ENCODE measurements around the gene ADRA1B. TPM values are rescaled to one million over a fixed set of nuclear protein-coding genes. Genes with fewer than 3 reads are reported as not detected.

The ADRA1B gene
- total RNA-seq, 1 donor from 2014 or later = 0.74 TPM

DNA sequence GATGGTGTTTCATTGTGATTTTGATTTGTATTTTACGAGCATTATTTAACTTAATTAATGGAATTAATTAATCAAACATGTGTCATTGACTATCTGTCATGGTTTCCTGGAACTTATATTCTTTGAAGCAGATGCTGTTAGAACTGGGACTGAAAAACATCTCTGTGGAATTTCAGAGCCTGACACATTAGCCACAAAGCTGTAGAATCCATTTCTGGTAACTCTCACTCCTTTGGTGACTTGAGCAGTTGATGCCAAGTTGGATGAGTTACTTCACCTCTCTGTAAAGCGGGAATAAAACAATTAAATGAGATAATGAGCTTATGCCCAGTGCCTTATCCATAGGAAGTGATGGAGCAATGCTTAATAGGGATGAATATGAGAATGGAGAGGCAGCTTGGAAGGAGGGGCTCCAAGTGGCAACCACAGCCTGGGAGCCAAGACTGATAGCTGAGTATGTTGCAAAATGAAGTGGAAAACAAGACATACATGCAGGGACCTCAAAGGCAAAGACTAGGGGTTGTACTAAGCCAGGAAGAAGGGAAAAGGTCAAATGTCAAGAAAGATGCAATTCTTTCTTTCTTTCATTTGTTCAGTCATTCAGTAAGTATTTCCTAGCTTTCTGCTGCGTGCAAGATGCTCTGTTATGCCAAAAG lies 23.1 kb upstream of the ADRA1B start:
- DNase-seq (ENCODE audit: extremely low spot score in 2 of 2) = no peak
- Histone ChIP-seq H3K4me1 (no peaks in the 10 kb centered on the region), H3K9me3 (no peaks in the 10 kb centered on the region), H3K27me3 (no peaks in the 10 kb centered on the region), H3K4me3 (no peak overlapping the region), H3K36me3 (no peaks in the 10 kb centered on the region), H3K27ac (no peak overlapping the region)
- TF ChIP-seq, protein P1, sequence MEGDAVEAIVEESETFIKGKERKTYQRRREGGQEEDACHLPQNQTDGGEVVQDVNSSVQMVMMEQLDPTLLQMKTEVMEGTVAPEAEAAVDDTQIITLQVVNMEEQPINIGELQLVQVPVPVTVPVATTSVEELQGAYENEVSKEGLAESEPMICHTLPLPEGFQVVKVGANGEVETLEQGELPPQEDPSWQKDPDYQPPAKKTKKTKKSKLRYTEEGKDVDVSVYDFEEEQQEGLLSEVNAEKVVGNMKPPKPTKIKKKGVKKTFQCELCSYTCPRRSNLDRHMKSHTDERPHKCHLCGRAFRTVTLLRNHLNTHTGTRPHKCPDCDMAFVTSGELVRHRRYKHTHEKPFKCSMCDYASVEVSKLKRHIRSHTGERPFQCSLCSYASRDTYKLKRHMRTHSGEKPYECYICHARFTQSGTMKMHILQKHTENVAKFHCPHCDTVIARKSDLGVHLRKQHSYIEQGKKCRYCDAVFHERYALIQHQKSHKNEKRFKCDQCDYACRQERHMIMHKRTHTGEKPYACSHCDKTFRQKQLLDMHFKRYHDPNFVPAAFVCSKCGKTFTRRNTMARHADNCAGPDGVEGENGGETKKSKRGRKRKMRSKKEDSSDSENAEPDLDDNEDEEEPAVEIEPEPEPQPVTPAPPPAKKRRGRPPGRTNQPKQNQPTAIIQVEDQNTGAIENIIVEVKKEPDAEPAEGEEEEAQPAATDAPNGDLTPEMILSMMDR (IDR thresholded peaks at IDR 0.05) = no peak
- TF ChIP-seq POLR2AphosphoS5 (IDR thresholded peaks at IDR 0.05; ENCODE audit: insufficient read depth in 1 of 2, low read depth in 1 of 2) (no peak), POLR2A (IDR thresholded peaks at IDR 0.05) (no peak)
- intact Hi-C loops (cut with DNase I) = no loop called here

DNA sequence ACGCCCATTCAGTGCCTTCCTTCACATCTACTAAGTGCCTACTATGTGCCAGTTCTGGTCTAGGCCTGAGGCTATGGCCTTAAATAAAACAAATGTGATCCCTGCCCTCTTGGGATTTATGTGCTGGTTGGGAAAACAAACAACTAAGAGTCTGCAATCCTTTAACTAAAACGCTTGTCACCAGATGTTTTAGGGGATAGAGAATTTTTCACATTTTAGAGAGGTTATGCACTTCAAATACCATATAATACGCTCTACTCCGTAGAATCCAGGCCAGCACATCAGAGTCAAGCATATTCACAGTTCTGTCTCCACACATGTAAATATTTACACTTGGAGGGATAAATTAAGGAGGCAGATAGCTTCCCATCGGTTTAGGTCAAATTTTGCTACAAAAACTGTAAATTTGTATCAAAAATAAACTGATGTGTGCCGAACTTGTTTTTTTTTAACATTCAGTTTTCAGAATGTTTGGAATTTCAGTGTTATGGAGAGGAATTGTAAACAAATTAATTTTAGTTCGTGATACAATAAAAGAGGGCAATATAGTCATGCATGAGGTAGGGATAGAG lies 22.0 kb upstream of the ADRA1B start:
- TF ChIP-seq POLR2A (IDR thresholded peaks at IDR 0.05) = no peak
- TF ChIP-seq, protein P1 (IDR thresholded peaks at IDR 0.05) = no peak
- TF ChIP-seq POLR2AphosphoS5 (IDR thresholded peaks at IDR 0.05; ENCODE audit: insufficient read depth in 1 of 2, low read depth in 1 of 2) = no peak
- Histone ChIP-seq H3K36me3 (no peaks in the 10 kb centered on the region), H3K27me3 (no peaks in the 10 kb centered on the region), H3K4me1 (no peaks in the 10 kb centered on the region), H3K27ac (no peak overlapping the region), H3K9me3 (no peaks in the 10 kb centered on the region), H3K4me3 (no peak overlapping the region)
- no peak for DNase-seq (ENCODE audit: extremely low spot score in 2 of 2)
- intact Hi-C loops (cut with DNase I) = no loop called here

DNA sequence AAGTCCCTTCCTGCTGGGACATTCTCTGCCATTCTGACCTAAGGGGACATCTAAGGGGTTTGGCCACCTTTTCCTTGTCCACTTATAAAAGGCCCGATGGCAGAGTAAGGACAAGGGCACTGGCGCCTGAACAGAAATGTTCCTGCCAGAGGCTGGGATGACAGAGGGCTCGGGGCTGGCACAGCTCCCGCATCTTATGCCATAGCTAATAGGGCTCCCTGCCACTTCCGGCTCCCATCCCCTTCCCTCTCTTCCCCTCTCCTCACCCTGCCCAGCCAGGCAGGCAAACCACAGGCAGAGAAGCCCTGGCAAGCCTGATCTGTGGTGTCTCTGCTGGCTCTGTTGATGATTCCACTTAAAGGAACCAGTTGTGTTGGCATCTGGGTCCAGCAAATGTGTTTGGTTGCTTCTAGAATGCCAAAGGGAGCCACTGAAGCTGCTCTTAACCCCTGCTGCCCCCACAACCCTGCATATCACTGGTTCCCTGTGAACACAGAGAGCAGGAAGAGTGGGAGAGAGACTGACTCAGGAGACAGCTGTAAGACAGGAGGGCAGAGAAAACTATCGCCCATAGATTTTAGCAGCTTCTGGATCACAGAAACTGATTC lies 18.4 kb upstream of the ADRA1B start:
- no peak overlapping the region for H3K27ac ChIP-seq
- no peak for DNase-seq (ENCODE audit: extremely low spot score in 2 of 2)
- H3K36me3 ChIP-seq = no peaks in the 10 kb centered on the region
- H3K4me1 ChIP-seq = no peaks in the 10 kb centered on the region
- H3K4me3 ChIP-seq = no peak overlapping the region
- H3K27me3 ChIP-seq = no peaks in the 10 kb centered on the region
- intact Hi-C loops (cut with DNase I) = loop anchor here (5.0 kb wide), 1 partner anchor 1726 kb away; no protein-coding TSS in a partner anchor
- no peaks in the 10 kb centered on the region for H3K9me3 ChIP-seq
- no peak for TF ChIP-seq POLR2A (IDR thresholded peaks at IDR 0.05)
- no peak for TF ChIP-seq POLR2AphosphoS5 (IDR thresholded peaks at IDR 0.05; ENCODE audit: insufficient read depth in 1 of 2, low read depth in 1 of 2)
- TF ChIP-seq, protein P1 (IDR thresholded peaks at IDR 0.05) = no peak

DNA sequence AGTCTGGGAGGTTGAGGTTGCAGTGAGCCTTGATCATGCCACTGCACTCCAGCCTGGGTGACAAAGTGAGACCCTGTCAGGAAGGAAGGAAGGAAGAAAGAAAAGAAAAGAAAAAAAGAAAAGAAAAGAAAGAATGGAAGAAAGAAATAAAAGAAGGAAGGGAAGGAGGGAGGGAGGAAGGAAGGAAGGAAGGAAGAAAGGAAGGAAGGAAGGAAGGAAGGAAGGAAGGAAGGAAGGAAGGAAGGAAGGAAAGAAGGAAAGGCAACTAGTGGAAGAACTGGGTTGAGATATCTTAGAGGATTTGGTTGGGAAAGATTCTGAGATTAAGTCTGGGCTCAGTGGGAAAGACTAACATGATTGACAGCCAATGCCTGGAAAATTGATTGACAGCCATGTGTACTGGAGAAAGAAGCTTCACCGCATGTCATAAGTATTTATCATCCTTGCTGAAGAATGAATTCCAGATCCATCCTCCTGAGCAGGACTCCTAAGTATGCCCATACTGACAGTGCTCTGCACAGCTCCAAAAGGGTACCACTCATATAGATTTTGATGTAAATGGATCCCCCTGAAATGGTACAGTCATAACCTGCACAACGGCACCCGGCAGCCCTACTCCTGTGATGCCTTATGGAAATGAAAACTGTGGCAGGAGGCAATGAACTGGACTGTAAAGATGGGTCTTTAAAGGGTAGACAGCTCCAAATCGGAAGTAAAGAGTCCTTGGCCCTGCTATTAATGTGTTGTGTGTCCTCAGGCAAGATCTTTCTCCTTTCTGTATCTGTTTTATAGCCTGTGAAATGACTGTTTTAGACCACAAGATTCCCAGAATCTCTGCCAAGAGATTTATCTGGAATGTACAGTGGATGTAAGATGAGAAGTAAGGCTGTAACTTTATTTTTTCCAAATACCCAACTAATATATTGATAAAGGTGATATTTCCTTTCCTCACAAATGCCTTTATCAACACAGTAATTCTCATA lies 16.9 kb upstream of the ADRA1B start:
- Histone ChIP-seq H3K27ac (no peak overlapping the region), H3K36me3 (no peaks in the 10 kb centered on the region), H3K27me3 (no peaks in the 10 kb centered on the region), H3K9me3 (no peaks in the 10 kb centered on the region), H3K4me1 (no peaks in the 10 kb centered on the region), H3K4me3 (no peak overlapping the region)
- intact Hi-C loops (cut with DNase I) = loop anchor here (5.0 kb wide), 1 partner anchor 1727 kb away; no protein-coding TSS in a partner anchor
- TF ChIP-seq POLR2AphosphoS5 (IDR thresholded peaks at IDR 0.05; ENCODE audit: insufficient read depth in 1 of 2, low read depth in 1 of 2) (no peak), POLR2A (IDR thresholded peaks at IDR 0.05) (no peak)
- TF ChIP-seq, protein P1 (IDR thresholded peaks at IDR 0.05) = no peak
- no peak for DNase-seq (ENCODE audit: extremely low spot score in 2 of 2)

All from vagina (tissue), 2 donors.